Sigmoid colon (tissue), 4 donors: ENCODE data around the gene CDC37L1.

Source experiments
- EP300 ChIP-seq, 4 donors: sonication (generic); formaldehyde crosslinking; IDR thresholded peaks; one replicate each; pipeline ENCODE4 v1.6.1; 2017; ENCODE audit warnings: antibody characterized with exemption in 4 of 4
- POLR2A ChIP-seq, 2 donors: fragments of 450-650 bp; IDR thresholded peaks; one replicate each; pipeline ENCODE4 v1.6.1; 2016; ENCODE audit warnings: antibody characterized with exemption in 2 of 2, mild to moderate bottlenecking in 2 of 2, moderate library complexity in 2 of 2
- POLR2AphosphoS5 ChIP-seq, 4 donors: sonication (generic); formaldehyde crosslinking; IDR thresholded peaks; one replicate each; pipeline ENCODE4 v1.6.1; 2017; ENCODE audit warnings: antibody characterized with exemption in 4 of 4
- TF ChIP-seq, protein P1 (sequence below), 4 experiments: fragments of 450-650 bp in 3 of 4; fragments of 200-600 bp in 1 of 4; IDR thresholded peaks; one replicate each; pipeline ENCODE4 v1.5.1; 2016 to 2019; ENCODE audit warnings: antibody characterized with exemption in 4 of 4, mild to moderate bottlenecking in 3 of 4, moderate library complexity in 2 of 4

- TF ChIP-seq, protein P1, sequence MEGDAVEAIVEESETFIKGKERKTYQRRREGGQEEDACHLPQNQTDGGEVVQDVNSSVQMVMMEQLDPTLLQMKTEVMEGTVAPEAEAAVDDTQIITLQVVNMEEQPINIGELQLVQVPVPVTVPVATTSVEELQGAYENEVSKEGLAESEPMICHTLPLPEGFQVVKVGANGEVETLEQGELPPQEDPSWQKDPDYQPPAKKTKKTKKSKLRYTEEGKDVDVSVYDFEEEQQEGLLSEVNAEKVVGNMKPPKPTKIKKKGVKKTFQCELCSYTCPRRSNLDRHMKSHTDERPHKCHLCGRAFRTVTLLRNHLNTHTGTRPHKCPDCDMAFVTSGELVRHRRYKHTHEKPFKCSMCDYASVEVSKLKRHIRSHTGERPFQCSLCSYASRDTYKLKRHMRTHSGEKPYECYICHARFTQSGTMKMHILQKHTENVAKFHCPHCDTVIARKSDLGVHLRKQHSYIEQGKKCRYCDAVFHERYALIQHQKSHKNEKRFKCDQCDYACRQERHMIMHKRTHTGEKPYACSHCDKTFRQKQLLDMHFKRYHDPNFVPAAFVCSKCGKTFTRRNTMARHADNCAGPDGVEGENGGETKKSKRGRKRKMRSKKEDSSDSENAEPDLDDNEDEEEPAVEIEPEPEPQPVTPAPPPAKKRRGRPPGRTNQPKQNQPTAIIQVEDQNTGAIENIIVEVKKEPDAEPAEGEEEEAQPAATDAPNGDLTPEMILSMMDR (IDR thresholded peaks at IDR 0.05) = no peak
- TF ChIP-seq EP300 (IDR thresholded peaks at IDR 0.05) (no peak), POLR2A (IDR thresholded peaks at IDR 0.05) (no peak), POLR2AphosphoS5 (IDR thresholded peaks at IDR 0.05) (no peak)
These were observed 37.0 kb upstream of the CDC37L1 start for GRCh38 chr9:4642351-4642750.
